HG03175 (cell line): Measurements from ENCODE around the gene EFHD2.
"Not testable (repeated sequence)": the region's sequence is repeated elsewhere in the genome, so short reads cannot be mapped to it uniquely, and the experiment has no call there.

Experiments
- ATAC-seq: cut with Tn5 transposase; IDR thresholded peaks from one replicate; pipeline ENCODE4 v1.9.1; 2021; ENCODE audit warnings: mild to moderate bottlenecking, moderate library complexity; ENCODE audit not compliant: unreplicated experiment

The EFHD2 gene, protein sequence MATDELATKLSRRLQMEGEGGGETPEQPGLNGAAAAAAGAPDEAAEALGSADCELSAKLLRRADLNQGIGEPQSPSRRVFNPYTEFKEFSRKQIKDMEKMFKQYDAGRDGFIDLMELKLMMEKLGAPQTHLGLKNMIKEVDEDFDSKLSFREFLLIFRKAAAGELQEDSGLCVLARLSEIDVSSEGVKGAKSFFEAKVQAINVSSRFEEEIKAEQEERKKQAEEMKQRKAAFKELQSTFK

DNA sequence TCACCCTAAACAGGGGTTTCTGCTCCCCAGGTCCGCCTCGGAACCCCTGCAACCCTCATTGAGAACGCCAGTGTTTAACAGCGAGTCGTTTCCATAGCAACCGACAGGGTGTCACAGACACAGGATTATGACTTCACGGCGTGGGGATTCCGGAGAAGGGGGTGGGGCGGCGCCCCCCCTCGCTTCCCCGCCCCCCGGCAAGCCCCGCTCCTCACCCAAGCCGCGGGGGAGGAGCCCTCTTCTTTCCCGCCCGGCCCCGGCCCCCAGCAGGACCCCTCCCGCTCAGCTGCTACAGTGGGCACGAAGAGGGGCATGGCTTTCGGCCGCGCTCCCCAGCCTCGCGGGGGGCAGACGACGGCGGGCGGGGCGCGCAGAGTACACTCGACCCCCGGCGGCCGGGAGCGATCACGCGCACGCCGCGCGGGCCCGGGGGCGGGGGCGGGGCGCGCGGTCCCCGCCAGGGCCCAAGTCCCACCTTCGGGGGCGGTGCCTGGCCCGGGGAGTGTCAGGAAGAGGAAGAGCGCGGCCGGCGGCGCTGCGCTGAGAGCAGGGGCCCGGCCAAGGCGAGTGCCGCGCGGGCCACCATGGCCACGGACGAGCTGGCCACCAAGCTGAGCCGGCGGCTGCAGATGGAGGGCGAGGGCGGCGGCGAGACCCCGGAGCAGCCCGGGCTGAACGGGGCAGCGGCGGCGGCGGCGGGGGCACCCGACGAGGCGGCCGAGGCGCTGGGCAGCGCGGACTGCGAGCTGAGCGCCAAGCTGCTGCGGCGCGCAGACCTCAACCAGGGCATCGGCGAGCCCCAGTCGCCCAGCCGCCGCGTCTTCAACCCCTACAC lies at the start of gene EFHD2:
Gene EFHD2 (plus strand): TSS at position 501 of the 835 bp plus-strand sequence. CDS start 84 bp downstream, at position 585.
- ATAC-seq, result peak; percentile 82

DNA sequence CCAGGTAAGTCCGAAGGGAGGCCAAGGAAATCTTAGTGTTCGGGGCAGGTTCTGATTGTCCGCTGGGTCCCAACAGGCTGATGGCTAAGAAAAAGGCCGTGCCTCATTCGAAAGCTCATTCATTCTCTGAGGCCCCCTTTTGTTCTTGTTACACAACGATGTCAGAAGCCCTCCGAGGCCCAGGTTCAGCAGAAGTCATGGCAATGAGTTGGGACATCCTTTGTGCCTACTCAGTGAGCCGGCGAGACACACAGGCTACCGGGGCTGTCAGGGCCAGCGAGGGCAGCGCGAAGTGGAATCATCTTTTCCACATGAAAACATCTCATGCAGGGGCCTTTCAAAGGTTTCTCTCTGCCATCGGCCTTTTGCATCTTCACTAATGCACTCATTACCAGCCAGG lies 49.0 kb upstream of the EFHD2 start:
- ATAC-seq, result no peak

DNA sequence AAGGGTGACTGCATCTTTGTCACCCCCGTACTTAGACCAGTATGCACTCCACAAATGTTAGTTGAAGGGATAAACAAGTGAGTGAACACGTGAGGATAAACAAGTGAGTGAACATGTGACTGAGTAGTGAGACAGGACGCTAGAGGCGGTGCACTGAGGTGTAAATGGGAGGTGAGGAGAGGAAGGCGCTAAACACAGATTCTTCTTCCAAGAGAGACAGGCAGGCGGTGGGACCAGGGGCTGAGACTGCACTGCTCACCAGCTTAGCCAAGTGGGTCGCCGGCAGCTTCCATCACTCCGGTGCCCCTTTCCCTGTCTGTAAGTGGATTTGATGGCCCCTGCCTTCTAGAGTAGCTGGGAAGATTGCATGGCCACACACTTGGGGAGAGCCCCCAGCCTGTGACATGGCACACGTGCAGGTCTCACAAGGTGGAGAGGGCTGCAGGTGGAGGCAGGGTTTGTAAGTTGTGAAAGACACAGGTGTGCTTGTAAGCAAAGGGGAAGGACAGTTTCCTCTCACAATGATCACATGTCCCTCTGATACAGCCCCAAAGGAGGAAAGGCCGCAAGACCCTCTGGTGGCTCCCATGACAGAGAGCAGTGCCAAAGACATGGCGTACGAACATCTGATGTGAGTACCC lies 47.5 kb upstream of the EFHD2 start:
- ATAC-seq, result no peak

DNA sequence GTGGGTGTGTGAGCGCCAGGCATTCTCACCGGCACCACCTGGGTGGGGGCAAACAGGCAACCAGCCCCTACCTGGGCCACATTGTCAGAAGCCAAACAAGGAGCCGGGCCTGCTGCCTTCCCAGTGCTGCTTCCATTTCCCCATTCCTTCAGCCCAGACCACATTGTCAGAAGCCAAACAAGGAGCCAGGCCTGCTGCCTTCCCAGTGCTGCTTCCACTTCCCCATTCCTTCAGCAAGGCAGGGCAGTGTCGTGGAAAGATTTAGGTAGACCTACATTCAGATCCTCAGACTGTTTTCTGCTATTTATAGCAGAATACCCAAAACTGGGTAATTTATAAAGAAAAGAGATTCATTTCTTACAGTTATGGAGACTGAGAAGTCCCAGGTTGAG lies 47.0 kb upstream of the EFHD2 start:
- no peak for ATAC-seq

DNA sequence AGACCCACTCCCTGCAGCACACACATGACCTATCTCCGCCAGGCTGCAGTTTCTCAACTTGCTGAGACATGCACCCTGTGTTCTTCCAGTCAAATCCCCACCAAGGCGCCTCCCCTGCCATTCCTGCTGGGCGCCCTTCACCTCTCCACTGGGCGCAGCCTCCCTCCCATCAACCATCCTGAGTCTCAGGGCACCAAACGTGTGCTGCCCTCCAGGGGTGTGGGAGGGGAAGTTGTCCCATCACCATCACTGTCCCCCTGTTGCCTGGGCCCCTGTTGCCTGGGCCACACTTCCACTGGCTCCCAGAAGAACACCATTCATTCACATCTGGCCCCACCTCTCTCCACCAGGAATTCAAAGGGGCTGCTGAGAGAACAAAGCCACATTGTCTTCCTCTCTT lies 44.9 kb upstream of the EFHD2 start:
- ATAC-seq, result no peak

DNA sequence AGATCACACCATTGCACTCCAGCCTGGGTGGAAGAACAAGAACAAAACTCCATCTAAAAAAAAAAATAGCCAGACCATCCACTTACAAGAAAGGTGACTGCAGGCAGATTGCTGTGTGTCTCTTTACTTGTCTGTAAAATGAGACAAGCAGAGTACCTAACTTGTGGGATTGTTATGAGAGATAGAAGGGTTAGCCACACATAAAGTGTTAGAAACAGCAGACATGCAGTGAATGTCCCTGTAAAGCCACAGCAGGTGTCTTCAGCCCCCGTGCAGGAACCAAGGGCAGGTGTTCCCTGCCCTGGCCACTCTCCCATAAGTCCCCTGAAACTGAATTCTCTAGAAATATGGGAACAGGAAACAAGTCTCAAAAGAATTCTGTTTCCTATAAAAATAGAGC lies 40.8 kb upstream of the EFHD2 start:
- ATAC-seq, result no peak

DNA sequence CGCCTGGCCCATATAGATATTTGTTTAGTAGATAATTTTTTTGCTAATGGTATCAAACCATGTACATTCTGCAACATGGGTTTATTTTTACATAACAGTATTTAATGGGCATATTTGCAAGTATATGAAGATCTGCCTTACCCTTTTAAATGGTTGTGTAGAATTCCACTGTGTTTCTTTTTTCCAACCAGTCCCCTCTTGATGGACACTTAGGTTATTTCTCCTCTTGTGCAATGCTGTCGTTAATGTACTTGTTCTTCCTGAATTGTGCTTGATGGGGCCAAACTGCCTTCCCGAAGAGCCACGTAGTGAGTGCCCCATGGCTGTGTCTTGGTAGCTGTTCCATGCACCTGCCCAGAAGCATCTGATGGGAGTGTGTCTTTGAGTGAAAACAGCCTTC lies 39.4 kb upstream of the EFHD2 start:
- no peak for ATAC-seq

DNA sequence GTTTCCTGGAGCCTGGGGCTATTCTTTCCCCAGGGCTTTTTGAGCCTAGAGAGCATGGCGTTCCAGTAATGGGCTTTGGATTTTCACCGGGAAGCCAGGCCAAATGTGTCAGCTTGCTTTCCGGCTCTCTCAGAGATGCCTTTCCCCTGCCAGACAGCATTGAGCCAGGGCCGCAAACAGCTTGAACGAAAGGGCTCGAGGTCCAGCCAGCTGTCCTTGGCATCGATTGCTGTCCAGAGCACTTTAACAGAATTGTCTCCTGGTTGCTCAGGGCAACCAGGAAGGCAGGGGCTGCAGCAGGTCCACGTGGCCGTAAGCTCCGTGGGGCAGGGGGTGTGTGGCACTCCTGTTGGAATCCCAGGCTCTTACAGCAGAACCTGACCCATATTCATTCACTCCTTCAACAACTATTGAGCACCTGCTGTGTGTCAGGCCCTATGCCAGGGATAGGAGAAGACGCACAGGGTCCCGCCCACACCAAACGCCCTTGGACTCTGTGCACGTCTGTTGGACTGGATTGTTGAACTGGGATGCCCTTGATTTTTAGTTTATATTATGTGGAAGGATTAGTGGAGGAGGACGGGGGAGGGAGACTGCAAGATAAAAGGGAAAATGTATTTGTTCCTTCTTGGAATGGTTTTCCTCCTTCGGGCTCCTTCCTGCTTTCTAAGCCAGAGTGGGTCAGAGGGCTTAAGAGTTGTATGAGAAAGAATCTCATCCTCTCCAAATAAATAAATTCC lies 38.7 kb upstream of the EFHD2 start:
- no peak for ATAC-seq

DNA sequence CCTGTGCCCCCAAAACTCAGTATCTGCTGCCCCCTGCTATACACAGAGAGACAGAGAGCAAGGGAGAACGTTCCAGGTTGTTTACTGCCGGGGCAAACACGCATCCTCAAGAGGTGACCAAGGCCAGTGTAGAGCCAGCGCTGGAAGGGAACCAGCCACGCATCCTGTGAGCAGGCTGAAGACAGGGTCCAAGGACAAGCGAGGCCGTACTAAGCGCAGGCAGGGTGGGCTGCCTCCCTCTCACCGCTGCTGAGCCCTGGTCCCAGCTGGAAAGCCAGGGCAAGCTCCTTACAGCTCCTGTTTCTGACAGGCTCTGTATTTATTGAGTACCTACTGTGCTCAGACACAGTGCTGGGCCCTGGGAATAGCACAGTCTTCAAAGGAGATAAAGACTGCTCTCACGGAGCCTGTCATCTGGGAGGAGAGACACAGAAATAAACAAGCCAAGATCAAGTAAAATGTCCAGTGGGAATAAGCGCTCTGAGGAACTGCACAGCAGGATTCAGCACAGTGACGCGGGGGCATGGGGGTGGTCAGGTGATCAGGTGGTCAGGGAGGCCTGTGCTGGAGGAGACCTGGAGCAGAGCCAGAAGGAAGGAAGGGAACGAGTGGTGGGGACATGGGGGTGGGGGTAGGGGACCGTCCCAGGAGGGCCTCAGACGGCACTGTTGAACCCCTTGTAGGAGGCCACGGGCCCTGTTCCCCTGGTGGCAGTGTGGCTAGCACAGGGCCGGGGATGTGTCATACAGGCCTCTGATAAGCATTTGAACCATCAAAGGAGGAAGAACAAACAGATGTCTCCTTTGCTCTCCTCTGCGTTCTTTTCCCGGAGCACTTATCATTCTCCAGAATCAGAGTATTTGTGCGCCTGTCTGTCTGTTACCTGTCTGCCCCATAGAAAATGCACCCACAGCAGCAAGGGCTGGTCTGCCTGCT lies 37.8 kb upstream of the EFHD2 start:
- ATAC-seq, result no peak

DNA sequence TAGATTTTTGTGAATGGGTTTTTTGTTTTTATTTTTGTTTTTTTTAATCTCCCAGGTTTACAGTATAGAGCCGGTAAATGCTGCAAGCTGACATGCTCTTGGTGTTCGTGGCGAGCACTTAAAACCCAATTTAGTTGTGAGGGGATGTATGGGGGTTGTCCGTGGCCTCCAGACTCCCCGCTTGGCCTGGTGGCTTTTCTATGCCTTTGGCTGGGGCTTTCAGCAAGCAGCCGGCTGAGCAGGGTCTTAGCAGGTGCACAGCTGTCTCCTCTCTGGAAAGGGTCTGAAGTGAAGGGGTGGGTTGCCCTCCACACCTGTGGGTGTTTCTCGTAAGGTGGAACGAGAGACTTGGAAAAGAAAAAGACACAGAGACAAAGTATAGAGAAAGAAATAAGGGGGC lies 31.0 kb upstream of the EFHD2 start:
- ATAC-seq, result no peak

DNA sequence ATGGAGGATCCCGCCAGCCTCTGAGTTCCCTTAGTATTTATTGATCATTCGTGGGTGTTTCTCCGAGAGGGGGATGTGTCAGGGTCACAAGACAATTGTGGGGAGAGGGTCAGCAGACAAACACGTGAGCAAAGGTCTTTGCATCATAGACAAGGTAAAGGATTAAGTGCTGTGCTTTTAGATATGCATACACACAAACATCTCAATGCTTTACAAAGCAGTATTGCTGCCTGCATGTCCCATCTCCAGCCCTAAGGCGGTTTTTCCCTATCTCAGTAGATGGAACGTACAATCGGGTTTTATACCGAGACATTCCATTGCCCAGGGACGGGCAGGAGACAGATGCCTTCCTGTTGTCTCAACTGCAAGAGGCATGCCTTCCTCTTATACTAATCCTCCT lies 30.5 kb upstream of the EFHD2 start:
- not testable (repeated sequence) for ATAC-seq

DNA sequence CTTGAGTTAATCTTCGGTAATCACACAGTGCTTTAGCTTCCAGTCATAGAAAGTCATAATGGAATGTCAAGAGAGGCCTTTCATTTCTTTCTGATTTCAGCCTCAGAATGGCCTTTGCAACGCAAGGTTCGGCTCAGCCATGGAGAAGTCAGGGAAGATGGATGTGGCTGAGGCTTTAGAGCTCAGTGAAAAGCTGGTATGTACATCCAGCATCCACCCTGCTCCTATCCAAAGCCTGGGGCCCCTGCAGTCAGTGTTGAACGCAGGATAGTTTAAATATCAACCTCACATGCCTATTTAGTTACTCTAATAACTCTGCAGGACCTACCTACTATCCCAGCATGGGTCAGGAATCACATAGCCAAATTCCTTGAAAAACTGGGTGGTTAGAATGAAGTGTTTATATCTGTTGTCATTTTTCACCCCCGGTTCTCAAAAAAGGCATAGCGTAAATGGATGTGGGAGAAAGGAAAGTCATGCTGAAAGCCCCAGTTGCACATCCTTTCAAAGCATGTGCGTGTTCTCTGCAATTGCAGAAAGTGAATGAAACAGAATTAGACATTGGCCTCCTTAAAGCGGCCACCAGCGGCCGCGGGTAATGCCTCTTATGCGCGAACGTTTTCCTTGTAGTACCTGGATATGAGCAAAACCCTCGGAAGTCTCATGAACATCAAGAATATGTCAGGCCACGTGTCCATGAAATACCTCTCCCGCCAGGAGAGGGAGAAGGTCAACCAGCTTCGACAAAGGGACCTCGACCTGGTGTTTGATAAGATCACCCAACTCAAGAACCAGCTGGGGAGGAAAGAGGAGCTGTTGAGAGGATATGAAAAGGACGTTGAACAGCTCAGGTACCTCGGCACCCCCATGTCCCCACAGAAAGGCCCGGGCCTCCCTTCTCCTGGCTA lies 28.8 kb upstream of the EFHD2 start:
- ATAC-seq, result no peak

DNA sequence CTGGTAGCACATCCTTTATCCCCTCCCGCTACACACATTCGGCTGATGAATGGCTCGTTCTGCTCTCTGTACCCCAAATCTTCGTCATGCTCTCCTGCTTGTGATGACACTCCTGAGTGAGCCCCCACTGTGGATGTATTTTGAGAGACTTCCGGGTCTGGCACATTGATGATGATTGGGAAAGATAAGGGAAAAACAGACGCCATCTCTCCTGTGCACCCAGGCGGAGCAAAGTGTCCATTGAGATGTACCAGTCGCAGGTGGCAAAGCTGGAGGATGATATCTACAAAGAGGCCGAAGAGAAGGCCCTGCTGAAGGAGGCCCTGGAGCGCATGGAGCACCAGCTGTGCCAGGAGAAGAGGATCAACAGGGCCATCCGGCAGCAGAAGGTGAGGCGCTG lies 27.9 kb upstream of the EFHD2 start:
- no peak for ATAC-seq

DNA sequence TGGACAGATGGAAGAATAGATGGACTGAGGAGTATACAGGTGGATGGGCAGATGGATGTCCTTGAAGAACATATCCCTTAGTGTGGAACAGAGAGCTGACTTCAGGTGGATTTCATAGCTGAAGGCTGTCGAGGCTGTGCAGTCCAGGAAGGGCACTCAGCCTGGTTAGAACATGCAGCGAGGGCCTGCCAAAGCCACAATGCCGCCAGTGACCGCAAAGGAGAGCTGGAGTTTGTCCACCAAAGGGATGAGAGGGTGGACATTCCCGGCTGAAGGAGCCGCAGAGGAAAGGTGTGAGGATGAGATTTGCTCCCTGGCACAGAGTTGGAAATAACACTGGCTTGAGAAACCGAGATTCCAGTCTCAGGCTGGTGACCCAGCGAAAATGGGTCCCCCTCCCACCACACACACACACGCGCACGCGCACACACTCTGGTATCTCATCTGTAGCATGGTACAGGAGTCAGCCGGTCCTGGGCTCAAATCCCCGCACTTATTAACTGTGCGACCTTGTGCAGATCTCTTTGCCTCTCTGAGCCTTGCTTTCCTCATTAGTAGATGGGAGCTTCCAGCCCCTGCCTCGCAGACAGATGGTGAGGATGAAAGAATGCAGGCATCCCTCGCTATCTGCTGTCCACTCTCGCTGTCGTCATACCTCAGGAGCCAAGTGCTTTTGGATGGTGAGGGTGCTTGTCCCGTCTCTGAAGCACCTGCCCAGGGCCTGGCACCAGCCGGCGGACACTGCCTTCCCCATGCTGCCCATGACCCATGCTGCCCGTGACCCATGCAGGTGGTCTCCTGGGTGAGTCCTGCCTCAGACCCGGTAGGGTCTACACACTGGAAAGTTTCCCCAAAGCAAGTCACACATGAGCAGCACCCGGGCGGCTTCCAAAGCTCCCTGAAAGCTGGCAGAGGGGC lies 26.8 kb upstream of the EFHD2 start:
- ATAC-seq, result no peak

DNA sequence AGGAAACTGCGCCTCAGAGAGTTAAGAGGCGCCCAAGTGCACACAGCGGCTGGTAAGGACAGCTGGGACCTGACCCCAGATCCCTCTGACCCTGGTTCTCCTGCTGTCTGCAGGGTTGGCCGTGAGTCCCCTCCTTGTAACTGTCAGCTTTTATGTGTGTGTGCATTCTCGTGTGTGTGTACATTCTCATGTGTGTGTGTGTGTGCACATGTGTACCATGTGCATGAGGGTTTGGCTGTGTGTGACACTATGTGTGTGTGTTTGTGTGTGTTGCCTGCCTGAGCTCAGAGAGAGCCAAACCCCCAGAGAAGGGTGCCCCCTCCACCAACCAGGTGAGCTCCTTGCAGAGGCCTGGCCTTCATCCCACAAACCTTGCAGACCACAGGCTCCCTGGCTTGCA lies 25.9 kb upstream of the EFHD2 start:
- ATAC-seq, result no peak

DNA sequence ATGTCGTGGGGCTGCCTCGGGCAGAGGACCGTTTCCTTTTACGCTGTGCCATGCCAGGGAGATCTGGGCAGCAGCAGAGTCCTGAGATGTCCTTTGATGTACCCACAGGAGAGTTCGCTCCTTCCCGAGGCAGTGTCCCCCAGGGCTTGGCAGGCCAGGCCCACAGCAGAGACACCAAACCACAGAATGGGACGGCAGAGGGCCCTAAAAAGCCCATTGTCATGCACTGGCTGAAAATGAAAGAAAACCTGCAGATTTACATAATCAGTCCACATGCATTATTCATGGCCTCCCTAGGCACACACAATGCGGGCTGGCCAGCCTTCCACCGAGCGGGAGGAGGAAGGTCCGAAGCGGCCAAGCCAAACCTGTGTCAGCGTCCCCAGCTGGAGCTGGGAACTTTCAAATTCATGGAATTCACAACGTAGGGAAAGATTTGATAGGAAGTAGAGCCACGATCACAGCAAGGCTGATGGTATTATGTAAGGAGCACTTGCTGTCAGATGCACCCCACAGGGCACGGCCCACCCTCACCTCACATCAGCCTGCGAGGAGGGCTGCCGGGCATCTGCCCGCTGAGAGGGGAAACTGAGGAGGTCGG lies 25.3 kb upstream of the EFHD2 start:
- no peak for ATAC-seq

DNA sequence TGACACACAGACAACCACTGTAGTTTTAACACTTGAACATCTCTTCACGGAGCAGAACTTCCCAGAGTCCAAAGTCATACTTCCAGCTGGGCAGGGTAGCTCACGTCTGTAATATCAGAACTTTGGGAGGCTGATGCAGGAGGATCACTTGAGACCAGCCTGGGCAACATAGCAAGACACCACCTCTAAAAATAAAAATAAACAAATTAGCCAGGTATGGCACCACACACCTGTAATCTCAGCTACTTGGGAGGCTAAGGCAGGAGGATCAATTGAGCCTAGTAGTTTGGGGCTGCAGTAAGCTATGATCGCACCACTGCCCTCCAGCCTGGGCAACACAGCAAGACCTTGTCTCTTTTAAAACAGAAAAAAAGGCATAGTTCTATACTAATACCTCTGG lies 24.3 kb upstream of the EFHD2 start:
- no peak for ATAC-seq
